SHP77 treated with DMSO at 0.1 percent for 48 hours (cell line): ENCODE results near the gene CASP8AP2.
"Not testable (repeated sequence)": the region's sequence is repeated elsewhere in the genome, so short reads cannot be mapped to it uniquely, and the experiment has no call there.

Source experiments
- DNase-seq: peaks from one replicate; lab custom pipeline; 2025; lab: John Stamatoyannopoulos, UW

CASP8AP2 gene

GRCh38 chr6:89826029-89826528 lies 3.6 kb upstream of the CASP8AP2 start:
- DNase-seq, result no peak

GRCh38 chr6:89828475-89828987 lies 1.1 kb upstream of the CASP8AP2 start:
- DNase-seq, result not testable (repeated sequence)

- DNase-seq, result no peak
These were observed 650 bp upstream of the CASP8AP2 start for GRCh38 chr6:89828988-89829471.

- no peak for DNase-seq
These were observed 610 bp downstream of the CASP8AP2 start for GRCh38 chr6:89830170-89830809.

GRCh38 chr6:89834884-89835792 lies 5.5 kb downstream of the CASP8AP2 start:
- DNase-seq, result no peak

GRCh38 chr6:89836639-89837222 lies 7.1 kb downstream of the CASP8AP2 start:
- no peak for DNase-seq

- no peak for DNase-seq
These were observed 10.9 kb downstream of the CASP8AP2 start for GRCh38 chr6:89840538-89840937.

GRCh38 chr6:89842228-89842627 lies 12.5 kb downstream of the CASP8AP2 start:
- DNase-seq, result no peak

GRCh38 chr6:89843070-89843469 lies 13.4 kb downstream of the CASP8AP2 start:
- DNase-seq, result no peak

GRCh38 chr6:89847513-89847912 lies 17.8 kb downstream of the CASP8AP2 start:
- not testable (repeated sequence) for DNase-seq

- no peak for DNase-seq
These were observed 23.4 kb downstream of the CASP8AP2 start for GRCh38 chr6:89853068-89853467.

- DNase-seq, result no peak
These were observed 28.4 kb downstream of the CASP8AP2 start for GRCh38 chr6:89858041-89858440.

- DNase-seq, result no peak
These were observed 30.1 kb downstream of the CASP8AP2 start for GRCh38 chr6:89859744-89860143.

GRCh38 chr6:89862273-89862672 lies 32.6 kb downstream of the CASP8AP2 start:
- no peak for DNase-seq

GRCh38 chr6:89862698-89863097 lies 33.0 kb downstream of the CASP8AP2 start:
- DNase-seq, result no peak

GRCh38 chr6:89866024-89866678 lies 36.5 kb downstream of the CASP8AP2 start:
- no peak for DNase-seq

GRCh38 chr6:89873721-89874120 lies 44.0 kb downstream of the CASP8AP2 start:
- no peak for DNase-seq

GRCh38 chr6:89874438-89874837 lies 44.8 kb downstream of the CASP8AP2 start:
- no peak for DNase-seq

- DNase-seq, result no peak
These were observed 56.9 kb downstream of the CASP8AP2 start for GRCh38 chr6:89886378-89887120.

GRCh38 chr6:89887452-89888137 lies 57.9 kb downstream of the CASP8AP2 start:
- DNase-seq, result no peak

GRCh38 chr6:89888138-89888514 lies 58.4 kb downstream of the CASP8AP2 start:
- no peak for DNase-seq
